GM18526 (cell line): ENCODE results near the gene MS4A5.

Experiments
- POLR2A ChIP-seq: IDR thresholded peaks from 3 replicates; pipeline ENCODE4 v1.6.1; 2011; ENCODE audit not compliant: insufficient read length; ENCODE audit errors: extremely low read depth

Gene MS4A5

DNA sequence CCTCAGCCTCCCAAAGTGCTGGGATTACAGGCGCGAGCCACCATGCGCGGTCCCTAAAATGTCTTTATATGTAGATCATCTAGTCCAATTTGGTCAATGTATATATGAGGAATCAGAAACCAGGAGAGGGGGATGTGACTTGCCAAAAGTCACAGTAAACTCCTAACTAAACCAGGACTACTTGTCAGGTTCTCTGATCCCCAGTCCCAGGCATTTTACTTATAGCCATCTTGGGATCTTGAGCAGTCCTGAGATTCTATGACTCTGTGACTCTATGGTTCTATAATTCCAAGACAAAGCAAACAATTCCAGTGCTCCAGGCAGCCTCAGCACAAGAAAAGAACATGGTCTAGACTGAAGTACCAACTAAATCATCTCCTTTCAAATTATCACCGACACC, at the start of gene MS4A5:
Gene MS4A5 (plus strand): TSS at position 301 of the 400 bp plus-strand sequence. CDS start 103 bp downstream, outside the sequence.
- TF ChIP-seq POLR2A = no peak

GRCh38 chr11:60389279-60389910, 40.0 kb upstream of the MS4A5 start:
- TF ChIP-seq POLR2A = no peak

- no peak for TF ChIP-seq POLR2A
Observed at GRCh38 chr11:60390419-60390818, 39.0 kb upstream of the MS4A5 start.

GRCh38 chr11:60392361-60392760, 37.0 kb upstream of the MS4A5 start:
- no peak for TF ChIP-seq POLR2A

GRCh38 chr11:60393016-60393415, 36.4 kb upstream of the MS4A5 start:
- TF ChIP-seq POLR2A = no peak

DNA sequence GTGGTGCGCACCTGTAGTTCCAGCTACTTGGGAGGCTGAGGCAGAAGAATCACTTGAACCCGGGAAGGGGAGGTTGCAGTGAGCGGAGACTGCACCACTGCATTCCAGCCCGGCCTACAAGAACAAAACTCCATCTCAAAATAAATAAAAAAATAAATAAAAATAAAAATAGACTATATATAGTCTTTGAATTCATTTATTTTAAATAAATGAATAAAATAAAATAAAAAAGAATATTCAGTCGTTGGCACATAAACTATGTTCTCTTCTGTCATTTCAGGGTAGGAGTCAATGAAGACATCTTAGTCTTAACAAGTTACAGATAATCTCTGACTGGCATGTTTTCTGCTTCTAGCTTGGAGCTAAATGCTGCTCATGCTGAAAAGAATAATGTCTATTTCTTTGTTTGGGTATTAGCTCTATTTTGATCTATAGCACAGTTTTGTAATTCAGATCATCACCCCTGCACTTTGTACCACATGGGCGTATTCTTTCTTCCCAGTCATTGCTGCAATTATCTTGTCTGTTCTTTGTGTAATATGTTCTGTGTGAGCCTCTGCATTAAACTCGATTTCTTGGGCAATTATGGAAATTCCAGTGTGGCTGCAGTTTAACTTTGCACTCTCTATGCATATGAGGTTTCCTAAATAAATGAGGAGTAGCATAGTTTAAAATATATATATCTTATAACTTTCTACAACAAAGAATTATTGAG, 34.5 kb upstream of the MS4A5 start:
- no peak for TF ChIP-seq POLR2A

DNA sequence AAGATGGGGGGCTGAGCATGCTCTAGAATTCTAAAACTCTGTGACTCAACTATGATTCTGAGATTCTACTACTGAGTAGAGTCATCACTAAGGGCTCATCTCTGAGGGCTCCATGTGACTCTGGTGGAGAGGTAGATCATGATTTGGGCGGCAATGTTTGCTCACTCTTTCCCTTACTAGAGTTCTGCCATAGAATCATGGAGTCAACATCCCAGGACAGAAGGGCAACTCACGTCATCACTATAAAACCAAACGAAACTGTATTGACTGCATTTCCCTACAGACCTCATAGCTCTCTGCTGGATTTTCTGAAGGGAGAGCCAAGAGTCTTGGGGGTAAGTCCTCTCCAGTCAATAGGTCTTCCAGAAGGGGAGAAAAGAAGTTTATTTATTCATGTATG, 33.0 kb upstream of the MS4A5 start, which contains the start of gene MS4A14:
Gene MS4A14 (plus strand): TSS at position 78 of the 400 bp plus-strand sequence. CDS start 120 bp downstream, at position 198.
- no peak for TF ChIP-seq POLR2A

GRCh38 chr11:60396799-60397198, 32.6 kb upstream of the MS4A5 start:
- TF ChIP-seq POLR2A = no peak

GRCh38 chr11:60420015-60420414, 9.4 kb upstream of the MS4A5 start:
- no peak for TF ChIP-seq POLR2A

GRCh38 chr11:60422609-60423008, 6.8 kb upstream of the MS4A5 start:
- TF ChIP-seq POLR2A = no peak

GRCh38 chr11:60428517-60428916, 855 bp upstream of the MS4A5 start:
- no peak for TF ChIP-seq POLR2A

- TF ChIP-seq POLR2A = no peak
Observed at GRCh38 chr11:60431251-60431650, 1.9 kb downstream of the MS4A5 start.

DNA sequence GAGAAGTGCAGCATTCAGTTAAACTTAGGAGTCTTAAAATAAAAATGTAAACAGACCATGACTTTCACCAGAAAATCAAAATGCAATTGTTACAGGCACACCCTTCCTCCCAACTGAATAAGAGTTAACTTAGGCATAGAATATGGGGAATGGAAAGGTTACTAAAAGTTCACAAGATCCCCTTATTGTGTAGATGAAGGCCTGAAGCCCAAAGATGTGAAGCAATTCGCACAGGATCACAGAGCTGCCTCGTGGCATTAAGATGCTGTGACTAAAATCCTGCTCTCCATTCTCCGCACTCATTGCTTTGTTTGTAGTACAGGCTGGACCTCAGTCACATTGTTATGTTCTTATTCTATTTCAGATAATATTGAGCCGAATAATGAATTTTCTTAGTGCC, 4.0 kb downstream of the MS4A5 start:
- TF ChIP-seq POLR2A = no peak

GRCh38 chr11:60447070-60447469, 17.7 kb downstream of the MS4A5 start:
- TF ChIP-seq POLR2A = no peak

DNA sequence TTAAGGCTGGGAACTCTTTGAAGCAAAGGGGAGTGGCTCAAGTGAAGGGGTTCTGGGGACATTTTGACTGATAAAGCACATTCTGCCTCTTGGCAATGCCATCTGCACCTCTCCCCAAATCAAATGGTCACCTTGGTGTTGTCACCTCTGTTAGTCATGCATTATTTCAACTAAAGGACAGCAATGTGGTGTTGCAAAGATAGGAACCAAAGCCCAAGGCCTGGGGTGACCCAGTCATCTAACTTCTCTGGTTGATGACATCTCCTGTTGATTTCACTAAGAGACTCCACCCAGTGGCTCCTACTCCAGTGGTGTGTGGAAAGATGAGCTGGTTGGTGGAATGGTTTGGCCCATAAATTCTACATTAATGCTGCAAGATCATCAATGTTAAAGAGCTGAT, 18.5 kb downstream of the MS4A5 start:
- no peak for TF ChIP-seq POLR2A

GRCh38 chr11:60454212-60454611, 24.8 kb downstream of the MS4A5 start:
- TF ChIP-seq POLR2A = no peak
